ENCODE results near the gene KLHL21. TPM values are rescaled to one million over a fixed set of nuclear protein-coding genes. Genes with fewer than 3 reads are reported as not detected.

Gene KLHL21
- total RNA-seq, 1 experiment from 2014 or later, result 8.4 TPM

DNA sequence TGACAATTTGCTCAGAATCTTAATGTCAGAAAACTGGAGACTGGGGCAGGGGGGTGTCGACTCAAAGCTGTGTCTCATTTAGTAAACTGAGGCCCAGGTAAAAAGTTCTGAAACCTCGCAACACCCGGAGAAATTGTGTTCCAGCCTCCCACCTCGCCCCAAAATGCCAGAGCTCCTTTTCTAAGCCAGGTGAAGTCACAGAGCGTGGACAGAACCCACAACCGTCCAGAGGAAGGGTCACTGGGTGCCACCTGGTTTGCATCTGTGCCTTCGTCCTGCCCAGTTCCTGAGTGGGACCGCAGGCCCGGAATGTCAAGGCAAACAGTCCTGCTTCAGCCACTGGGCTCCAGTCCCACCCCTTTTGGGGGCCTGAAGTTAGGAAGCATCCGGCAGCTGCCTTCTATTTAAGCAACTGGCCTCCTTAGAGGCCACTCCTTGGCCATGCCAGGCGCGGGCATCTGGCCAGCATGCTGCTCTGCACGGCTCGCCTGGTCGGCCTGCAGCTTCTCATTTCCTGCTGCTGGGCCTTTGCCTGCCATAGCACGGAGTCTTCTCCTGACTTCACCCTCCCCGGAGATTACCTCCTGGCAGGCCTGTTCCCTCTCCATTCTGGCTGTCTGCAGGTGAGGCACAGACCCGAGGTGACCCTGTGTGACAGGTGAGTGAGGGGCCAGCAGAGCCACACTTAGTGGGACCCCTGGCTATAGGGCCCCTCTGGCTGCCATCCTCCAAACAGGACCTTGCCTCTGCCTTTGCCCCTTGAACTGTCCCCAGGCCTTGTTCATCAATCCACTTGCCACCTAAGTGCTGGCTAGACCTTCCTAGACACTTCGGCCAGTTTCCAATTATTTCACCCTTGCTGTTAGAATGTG lies 47.5 kb downstream of the KLHL21 start, which contains the start of gene TAS1R1:
TSS of gene TAS1R1 (plus strand) at position 401 of the 872 bp plus-strand sequence. CDS start at position 468, 67 bp downstream.
- DNase-seq (ENCODE audit: low spot score), result no peak

GRCh38 chr1:6554031-6554906 lies 48.4 kb downstream of the KLHL21 start, which contains the start of gene NOL9:
TSS of gene NOL9 (minus strand) at chr1:6554513. CDS start at chr1:6554502, 11 bp downstream.
- DNase-seq (ENCODE audit: low spot score), result peak; percentile 75

DNA sequence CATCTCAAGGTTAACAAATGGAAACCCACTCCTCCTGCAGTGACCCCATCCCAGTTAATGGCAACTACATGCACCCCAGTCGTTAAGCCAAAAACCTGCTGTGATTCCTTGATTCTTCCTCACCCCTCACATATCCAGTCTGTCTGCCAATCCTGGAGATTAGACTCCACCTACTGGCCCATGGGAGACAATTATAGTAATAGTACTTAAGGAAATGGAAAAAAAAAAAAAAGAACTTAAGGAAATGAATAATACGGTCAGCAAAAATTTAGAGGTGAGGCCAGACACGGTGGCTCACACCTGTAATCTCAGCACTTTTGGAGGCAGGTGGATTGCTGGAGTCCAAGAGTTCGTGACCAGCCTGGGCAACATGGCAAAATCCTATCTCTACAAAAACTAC lies 55.4 kb downstream of the KLHL21 start:
- DNase-seq (ENCODE audit: low spot score), result no peak

DNA sequence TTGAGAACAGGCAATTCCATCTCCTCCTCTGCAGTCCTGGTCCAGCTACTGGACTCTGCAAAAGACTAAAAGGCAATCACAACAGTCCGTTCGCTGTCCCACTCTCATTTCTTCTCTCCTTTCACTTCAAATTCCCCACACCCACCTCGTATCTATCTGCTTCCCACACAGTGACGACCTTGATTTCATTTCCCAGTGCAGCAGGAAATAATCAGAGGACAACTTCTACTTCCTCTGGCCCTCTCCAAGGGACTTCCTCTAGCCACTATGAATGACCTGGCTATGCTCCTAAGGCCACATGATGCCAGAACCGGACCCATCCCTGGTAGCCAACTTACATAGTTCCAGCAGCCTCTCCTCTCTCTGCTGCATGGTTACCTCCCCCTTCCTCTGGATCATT lies 56.3 kb downstream of the KLHL21 start:
- no peak for DNase-seq (ENCODE audit: low spot score)

DNA sequence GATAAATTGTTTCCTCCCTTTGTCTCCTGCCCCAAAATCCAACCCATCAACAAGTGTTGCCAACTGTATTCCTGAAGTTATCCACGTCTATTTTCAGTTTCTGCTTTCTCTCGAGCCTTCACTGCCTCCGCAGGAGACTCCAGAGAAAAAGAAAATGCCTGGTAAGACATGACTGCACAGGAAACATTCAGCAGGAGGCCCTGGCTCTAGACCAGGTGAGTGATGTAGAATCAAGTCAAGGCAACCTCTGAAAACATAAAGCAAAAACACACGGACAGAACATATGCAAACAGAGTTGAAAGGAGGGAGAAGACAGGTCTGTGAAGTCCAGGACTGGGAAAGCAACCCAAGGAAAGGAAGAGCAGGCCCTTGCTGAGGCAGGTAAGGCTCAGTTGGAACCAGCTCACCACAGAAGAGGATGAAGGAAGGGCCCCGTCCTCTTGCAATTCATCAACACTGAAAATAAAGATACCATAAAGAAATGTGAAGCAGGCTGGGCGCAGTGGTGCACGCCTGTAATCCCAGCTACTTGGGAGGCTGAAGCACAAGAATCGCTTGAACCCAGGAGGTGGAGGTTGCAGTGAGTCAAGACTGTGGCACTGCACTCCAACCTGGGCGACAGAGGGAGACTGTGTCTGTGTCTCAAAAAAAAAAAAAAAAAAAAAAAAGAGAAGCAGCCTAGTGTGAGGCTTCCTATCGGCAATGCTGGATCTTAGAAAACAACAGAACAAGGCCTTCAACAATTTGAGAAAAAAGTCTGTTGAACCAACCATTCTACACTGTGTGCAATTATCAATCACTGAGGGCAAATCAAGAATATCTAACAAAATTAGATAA lies 57.2 kb downstream of the KLHL21 start:
- DNase-seq (ENCODE audit: low spot score), result no peak

DNA sequence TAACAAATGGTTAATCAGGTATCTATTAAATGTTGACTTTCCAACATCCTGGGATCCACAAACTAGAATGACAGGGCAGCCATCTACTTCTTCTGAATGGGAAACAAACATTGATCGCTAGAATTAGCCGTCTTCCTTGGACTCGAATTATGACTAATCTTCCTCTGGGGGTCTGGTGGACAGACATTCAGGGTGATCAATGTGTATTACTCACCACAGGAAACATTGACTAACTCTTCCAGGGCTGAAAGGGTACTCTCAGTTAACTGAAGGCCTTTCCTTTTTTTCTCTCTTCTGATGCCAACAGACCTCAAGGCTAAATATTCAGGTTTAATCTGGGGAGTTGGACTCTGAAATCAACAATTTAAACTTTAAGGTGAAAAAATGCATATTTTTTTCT lies 57.8 kb downstream of the KLHL21 start:
- DNase-seq (ENCODE audit: low spot score), result no peak

Other genes starting within 250 kb of the KLHL21 start
- gene ACOT7, start 209.1 kb downstream of the KLHL21 start, total RNA-seq (2014; rRNA removed; shearing (Covaris generic)), result 50.6 and 56.0 TPM in 2 replicates
- gene HES2, start 182.9 kb downstream of the KLHL21 start, total RNA-seq (2014; rRNA removed; shearing (Covaris generic)), result not detected in 2 replicates
- gene ESPN, start 178.1 kb downstream of the KLHL21 start, total RNA-seq (2014; rRNA removed; shearing (Covaris generic)), result not detected in 2 replicates
- gene TNFRSF25, start 136.7 kb downstream of the KLHL21 start, total RNA-seq (2014; rRNA removed; shearing (Covaris generic)), result 0.10 and 0.81 TPM in 2 replicates
- gene PLEKHG5, start 111.2 kb downstream of the KLHL21 start, total RNA-seq (2014; rRNA removed; shearing (Covaris generic)), result 1.3 and 1.6 TPM in 2 replicates
- gene NOL9, start 48.4 kb downstream of the KLHL21 start, total RNA-seq (2014; rRNA removed; shearing (Covaris generic)), result 12.0 and 14.9 TPM in 2 replicates
- not detected in 2 replicates for gene TAS1R1, start 47.6 kb downstream of the KLHL21 start, total RNA-seq (2014; rRNA removed; shearing (Covaris generic))
- 6.3 and 8.8 TPM in 2 replicates for gene ZBTB48, start 22.9 kb downstream of the KLHL21 start, total RNA-seq (2014; rRNA removed; shearing (Covaris generic))
- gene PHF13, start 10.9 kb upstream of the KLHL21 start, total RNA-seq (2014; rRNA removed; shearing (Covaris generic)), result 7.6 and 7.8 TPM in 2 replicates
- gene THAP3, start 22.0 kb upstream of the KLHL21 start, total RNA-seq (2014; rRNA removed; shearing (Covaris generic)), result 11.4 and 17.0 TPM in 2 replicates
- 33.4 and 36.5 TPM in 2 replicates for gene DNAJC11, start 98.9 kb upstream of the KLHL21 start, total RNA-seq (2014; rRNA removed; shearing (Covaris generic))
- 98.2 and 110 TPM in 2 replicates for gene CAMTA1, start 182.6 kb upstream of the KLHL21 start, total RNA-seq (2014; rRNA removed; shearing (Covaris generic))

Measured in H4 (cell line).